GM18502 (cell line): Measurements from ENCODE around the gene EXOC6B.
A peak's percentile ranks its signal among the peaks of the same experiment; 100 is the strongest.

Experiments
- ATAC-seq: cut with Tn5 transposase; IDR thresholded peaks from one replicate; pipeline ENCODE4 v1.9.1; 2021; ENCODE audit warnings: mild to moderate bottlenecking; ENCODE audit not compliant: unreplicated experiment, poor library complexity

Gene EXOC6B

DNA sequence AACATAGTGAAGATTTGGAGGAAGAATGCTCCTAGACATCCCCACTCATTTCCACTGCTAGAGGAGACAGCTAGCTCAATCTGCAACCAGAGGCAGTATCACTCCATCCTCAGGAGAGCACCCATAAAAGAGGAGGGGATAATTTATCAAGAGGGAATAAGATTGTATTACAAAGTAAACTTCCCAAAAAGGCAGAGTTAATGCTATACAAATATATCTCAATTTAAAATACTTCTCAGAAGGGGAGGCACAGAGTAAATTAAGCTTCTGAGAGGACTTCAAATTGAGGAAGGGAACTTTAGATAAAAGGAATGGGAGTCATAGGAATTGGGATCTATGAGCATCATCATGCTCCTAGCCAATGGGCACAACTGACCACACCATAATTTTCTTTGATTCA, 29.1 kb downstream of the EXOC6B start:
- ATAC-seq = no peak

- no peak for ATAC-seq
Measured at GRCh38 chr2:72794572-72794971, 31.3 kb downstream of the EXOC6B start.

- ATAC-seq = no peak
Measured at GRCh38 chr2:72793798-72794440, 31.9 kb downstream of the EXOC6B start.

DNA sequence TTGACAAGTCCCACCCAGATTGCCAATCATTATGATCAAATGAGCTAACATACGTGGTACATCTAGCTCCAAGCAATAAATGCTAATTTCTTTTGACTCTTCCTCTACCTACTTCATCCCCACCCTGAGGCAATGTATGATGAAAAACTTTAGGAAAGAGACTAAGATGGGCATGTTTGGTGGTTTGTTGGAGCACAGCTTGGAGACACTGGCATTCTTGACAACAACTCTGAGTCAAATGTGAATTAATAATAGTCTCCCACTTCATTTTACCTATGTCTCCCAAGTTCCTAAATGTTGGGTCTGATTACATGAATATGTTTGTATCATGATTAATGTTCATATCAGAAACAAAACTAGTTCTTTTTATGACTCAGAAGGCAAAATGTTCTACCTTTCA, 36.6 kb downstream of the EXOC6B start:
- ATAC-seq = no peak

- no peak for ATAC-seq
Measured at GRCh38 chr2:72788756-72789155, 37.1 kb downstream of the EXOC6B start.

DNA sequence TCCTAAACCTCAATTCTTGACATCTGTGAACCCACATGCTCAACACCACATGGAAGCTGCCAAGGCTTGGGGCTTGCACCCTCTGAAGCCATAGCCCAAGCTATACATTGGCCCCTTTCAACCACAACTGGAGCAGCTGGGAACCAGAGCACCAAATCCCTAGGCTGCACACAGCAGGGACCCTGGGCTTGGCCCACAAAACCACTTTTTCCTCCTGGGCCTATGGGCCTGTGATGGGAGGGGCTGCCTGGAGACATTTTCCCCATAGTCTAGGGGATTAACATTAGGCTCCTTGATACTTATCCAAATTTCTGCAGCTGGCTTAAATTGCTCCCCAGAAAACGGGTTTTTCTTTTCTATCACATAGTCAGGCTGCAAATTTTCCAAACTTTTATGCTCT, 40.3 kb downstream of the EXOC6B start:
- ATAC-seq = no peak

DNA sequence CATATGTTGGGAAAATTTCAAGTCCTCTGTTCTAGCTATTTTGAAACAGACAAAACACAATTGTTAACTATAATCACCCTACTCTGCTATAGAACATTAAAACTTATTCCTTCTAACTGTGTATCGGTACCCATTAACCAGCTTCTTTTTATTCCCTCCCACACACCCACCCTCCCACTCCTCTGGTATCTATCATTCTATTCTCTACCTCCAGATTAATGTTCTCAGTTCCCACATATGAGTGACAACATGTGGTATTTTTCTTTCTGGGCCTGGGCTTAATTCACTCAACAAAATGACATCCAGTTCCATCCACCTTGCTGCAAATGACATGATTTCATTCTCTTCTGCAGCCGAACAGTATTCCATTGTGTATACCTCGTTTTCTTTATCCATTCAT, 43.3 kb downstream of the EXOC6B start:
- ATAC-seq = no peak

DNA sequence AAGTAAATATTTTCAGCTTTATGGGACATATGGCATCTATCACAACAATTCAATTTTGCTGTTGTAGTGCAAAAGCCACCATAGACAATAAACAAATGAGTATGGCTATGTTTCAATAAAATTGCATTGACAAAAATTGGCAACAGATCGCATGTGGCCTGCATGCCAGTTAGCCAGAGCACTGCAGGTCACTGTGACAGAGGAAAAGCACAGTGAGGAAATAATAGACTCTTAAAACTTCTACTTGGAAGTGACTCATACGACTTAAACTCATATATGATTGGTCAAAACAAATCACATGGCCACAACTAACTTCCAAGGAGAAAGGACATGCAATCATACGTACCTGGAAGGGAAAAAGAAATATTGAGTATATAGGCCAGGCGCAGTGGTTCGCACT, 44.4 kb downstream of the EXOC6B start:
- ATAC-seq = no peak

DNA sequence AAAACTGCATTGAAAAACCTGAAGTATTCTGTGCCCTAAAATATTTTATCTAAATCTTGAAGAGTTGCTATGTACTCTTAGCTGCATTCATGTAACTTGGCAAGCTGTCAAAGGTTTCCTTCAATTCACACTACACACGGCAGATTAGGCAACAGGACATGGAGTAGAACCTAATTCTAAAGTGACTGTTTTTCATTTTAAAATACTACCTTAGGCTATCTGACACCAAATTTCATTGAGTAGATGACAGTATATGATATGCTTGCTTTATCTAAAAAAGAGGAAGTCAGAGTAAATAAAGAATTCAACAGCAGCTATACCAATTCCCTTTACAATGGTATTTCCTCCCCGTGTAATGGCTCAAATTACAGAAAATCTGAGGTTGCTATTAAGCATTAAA, 45.4 kb downstream of the EXOC6B start:
- ATAC-seq = no peak

- ATAC-seq = no peak
Measured at GRCh38 chr2:72779495-72779894, 46.3 kb downstream of the EXOC6B start.

- ATAC-seq = no peak
Measured at GRCh38 chr2:72778410-72778809, 47.4 kb downstream of the EXOC6B start.

DNA sequence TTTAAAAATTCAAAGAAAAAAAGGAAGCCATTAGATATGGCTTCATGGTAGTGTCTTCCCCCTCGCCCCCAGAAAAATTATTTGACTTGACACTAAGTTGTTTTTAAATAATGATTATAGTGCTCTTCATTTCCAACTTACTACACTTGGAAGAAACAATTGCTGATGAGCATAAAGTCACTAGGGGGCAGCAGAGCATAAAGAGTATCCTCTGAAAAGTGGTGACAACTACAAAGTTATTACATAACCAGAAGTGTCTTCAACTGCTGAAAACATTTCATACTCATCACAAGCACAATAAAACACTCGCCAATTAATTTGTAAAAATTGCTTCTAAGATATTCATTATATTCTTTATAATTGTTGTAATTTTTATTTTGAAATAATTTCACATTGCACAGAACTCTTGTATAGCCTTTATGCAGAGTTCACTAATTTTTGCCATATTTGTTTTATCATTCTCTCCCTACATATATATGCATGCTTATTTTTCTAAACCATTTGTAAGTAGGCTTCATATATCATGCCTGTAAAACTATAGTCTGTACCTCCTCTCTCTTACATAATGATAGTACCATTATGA, 54.9 kb downstream of the EXOC6B start:
- ATAC-seq = peak; percentile 78

DNA sequence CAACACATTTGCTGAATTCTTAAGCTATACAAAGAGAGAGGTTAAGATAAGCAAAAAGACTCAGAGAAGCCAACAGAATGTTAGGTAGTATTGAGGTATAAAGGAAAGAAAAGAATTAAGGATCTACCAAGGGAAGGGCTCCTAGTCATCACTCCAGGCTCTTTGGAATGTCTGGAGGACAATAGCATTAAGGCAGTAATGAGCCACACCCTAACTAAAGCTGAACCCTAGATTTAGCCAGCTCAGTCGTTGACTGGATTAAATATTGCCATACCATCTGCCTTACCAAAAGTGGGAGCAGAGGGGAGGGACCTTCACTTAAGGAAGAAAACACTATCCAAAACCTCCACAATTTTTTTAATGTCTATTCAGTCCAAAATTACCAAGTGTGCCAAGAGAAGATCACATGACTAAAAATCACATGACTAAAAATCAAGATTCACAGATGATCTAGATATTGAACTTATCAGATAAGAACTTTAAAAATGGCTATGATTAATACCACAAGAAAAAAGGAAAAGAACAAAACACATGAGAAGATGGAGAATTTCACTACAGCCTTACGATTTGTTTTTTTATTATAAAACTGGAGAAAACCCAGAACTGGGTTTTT, 59.7 kb downstream of the EXOC6B start:
- ATAC-seq = no peak

DNA sequence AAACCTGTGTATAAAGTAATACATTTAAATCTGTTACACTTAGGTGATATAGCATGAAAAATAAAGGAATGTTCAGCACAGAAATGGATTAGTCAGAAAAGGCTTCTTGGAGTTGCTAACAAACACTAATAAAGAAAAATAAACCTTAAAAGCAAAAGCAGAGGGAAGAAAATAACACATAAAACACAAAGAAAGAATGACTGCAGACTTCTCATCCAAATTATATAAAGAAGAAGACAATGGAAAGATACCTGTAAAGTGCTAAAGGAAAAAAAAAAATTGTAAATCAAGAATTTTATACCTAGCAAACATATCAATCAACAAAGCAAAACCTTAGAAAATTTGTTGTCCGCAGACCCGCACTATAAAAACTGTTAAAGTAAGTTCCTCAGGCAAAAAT, 63.6 kb downstream of the EXOC6B start:
- no peak for ATAC-seq

DNA sequence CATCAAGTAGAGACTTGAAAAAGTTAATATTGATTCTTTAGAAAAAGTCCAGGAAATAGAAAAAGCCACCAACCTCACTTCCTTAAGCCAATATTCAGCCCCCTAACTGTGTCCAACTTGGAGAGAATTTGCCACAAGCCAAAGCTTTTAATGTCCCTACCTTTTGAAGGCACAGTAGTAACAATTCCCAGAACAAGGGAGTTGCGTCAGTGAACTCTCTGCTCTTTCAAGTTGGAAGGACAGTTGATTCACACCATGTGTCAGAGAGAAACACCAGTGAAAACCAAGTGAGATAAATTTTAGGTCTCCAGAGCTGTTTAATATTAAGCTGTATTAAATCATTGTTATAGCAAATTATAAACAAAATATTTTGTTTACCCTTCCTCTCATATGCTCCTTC, 66.1 kb downstream of the EXOC6B start:
- ATAC-seq = no peak

GRCh38 chr2:72757177-72757775, 68.6 kb downstream of the EXOC6B start:
- no peak for ATAC-seq

GRCh38 chr2:72755647-72756423, 70.0 kb downstream of the EXOC6B start:
- no peak for ATAC-seq

GRCh38 chr2:72754628-72755320, 71.1 kb downstream of the EXOC6B start:
- no peak for ATAC-seq

DNA sequence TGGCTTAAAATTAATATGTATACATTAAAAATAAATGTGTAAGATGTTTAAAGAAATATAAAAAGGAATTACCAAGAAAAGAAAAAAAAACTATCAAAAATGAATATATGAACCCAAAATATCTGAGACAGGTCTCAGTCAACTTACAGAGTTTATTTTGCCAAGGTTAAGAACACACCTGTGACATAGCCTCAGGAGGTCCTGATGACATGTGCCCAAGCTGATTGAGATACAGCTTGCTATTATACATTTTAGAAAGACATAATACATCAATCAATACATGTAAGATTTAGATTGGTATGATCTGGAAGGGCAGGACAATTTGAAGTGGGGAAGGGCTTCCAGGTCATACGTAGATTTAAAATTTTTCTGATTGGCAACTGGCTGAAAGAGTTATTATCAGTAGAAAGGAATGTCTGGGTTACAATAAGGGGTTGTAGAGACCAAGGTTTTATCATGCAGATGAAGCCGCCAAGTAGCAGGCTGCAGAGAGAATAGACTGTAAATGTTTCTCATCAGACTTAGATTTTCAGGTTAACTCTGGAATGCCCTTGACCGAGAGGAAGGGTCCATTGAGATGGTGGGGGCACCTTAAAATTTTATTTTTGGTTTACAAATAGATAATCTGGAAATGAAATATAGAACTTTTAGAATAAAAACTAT, 74.7 kb downstream of the EXOC6B start:
- ATAC-seq = no peak

DNA sequence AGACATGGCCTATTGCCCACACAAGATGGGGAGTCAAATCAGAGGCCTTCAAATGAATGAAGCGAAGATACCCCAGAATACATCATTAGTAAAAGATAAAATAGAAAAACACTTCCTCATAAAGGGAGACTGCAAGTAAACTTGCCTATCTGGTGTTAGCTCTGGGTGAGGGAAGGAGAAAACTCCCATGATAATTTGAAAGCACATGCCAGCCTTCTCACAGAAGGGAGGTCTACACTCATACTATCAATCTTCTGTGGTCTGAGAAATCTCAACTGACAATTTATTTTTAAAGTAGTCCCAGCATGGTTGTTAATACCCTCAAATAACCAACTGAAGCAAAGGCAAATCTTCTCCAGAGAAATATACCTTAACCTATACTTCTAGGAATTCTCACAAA, 75.4 kb downstream of the EXOC6B start:
- no peak for ATAC-seq
